Spleen (tissue), 11 donors: ENCODE measurements around the gene SNX32. TPM values are rescaled to one million over a fixed set of nuclear protein-coding genes. Genes with fewer than 3 reads are reported as not detected.

Experiments
- DNase-seq: peaks from one replicate; pipeline ENCODE4 v3.0.0-alpha.2; 2020
- H3K27ac ChIP-seq, 8 donors: fragments of 200-600 bp; sonication (generic) in 7 of 8; 1 replicate in 4 of 8; 2 replicates in 4 of 8; pipeline versions ENCODE4 v1.5.0 to v1.8.0; 2016 to 2021; ENCODE audit warnings: inconsistent platforms in 4 of 8, mild to moderate bottlenecking in 4 of 8, moderate library complexity in 1 of 8
- H3K27me3 ChIP-seq, 7 donors: fragments of 200-600 bp; sonication (generic) in 6 of 7; replicated peaks in 1 of 7; 1 replicate in 4 of 7; 2 replicates in 3 of 7; pipeline versions ENCODE4 v1.5.0 to v1.8.0; 2016 to 2021; ENCODE audit warnings: inconsistent platforms in 3 of 7, mild to moderate bottlenecking in 1 of 7
- H3K36me3 ChIP-seq, 6 donors: fragments of 200-600 bp; sonication (generic) in 5 of 6; 1 replicate in 4 of 6; 2 replicates in 2 of 6; pipeline versions ENCODE4 v1.5.0 to v1.8.0; 2016 to 2021; ENCODE audit warnings: inconsistent platforms in 2 of 6
- H3K4me1 ChIP-seq, 6 donors: fragments of 200-600 bp; sonication (generic) in 5 of 6; 1 replicate in 3 of 6; 2 replicates in 3 of 6; pipeline versions ENCODE4 v1.5.0 to v1.8.0; 2016 to 2021; ENCODE audit warnings: inconsistent platforms in 3 of 6
- H3K4me3 ChIP-seq, 8 donors: fragments of 200-600 bp; sonication (generic) in 7 of 8; 1 replicate in 4 of 8; 2 replicates in 4 of 8; pipeline versions ENCODE4 v1.5.0 to v1.8.0; 2016 to 2021; ENCODE audit warnings: inconsistent platforms in 4 of 8, mild to moderate bottlenecking in 4 of 8, moderate library complexity in 2 of 8
- H3K9me3 ChIP-seq, 8 donors: fragments of 200-600 bp; sonication (generic) in 7 of 8; 1 replicate in 4 of 8; 2 replicates in 4 of 8; pipeline versions ENCODE4 v1.5.0 to v1.8.0; 2016 to 2021; ENCODE audit warnings: inconsistent platforms in 4 of 8
- CTCF ChIP-seq, 11 experiments: fragments of 200-600 bp in 7 of 11; fragments of 450-650 bp in 4 of 11; sonication (generic) in 4 of 11; IDR thresholded peaks in 8 of 11; conservative IDR thresholded peaks in 3 of 11; 1 replicate in 7 of 11; 2 replicates in 4 of 11; pipeline versions ENCODE4 v1.4.0 to v1.8.0; 2016 to 2021; ENCODE audit warnings: antibody characterized with exemption in 11 of 11, inconsistent platforms in 4 of 11, mild to moderate bottlenecking in 1 of 11
- POLR2A ChIP-seq, 3 donors: fragments of 450-650 bp; IDR thresholded peaks; one replicate each; pipeline ENCODE4 v1.5.1; 2017; ENCODE audit warnings: antibody characterized with exemption in 3 of 3, mild to moderate bottlenecking in 1 of 3
- POLR2AphosphoS5 ChIP-seq, 3 donors: sonication (generic); formaldehyde crosslinking; IDR thresholded peaks; one replicate each; pipeline ENCODE4 v1.5.1; 2017; ENCODE audit warnings: antibody characterized with exemption in 3 of 3
- WGBS, 5 donors: extraction: QIAGEN DNeasy Blood & Tissue Kit in 3 of 5; methylation state at CpG; one replicate each; pipeline versions ENCODE4 v1.1.5 to v1.1.7; 2013 to 2018; 5-methylcytosine and 5-hydroxymethylcytosine counted together
- intact Hi-C: fragments of 100-400 bp; cut with DNase I; formaldehyde crosslinking; loops from one replicate; pipeline ENCODE4 v1.15.0; 2023; ENCODE audit warnings: low total_unique reads
- polyA plus RNA-seq, 3 donors: library from polyadenylated mRNA; stranded (reverse); fragments of 200-250 nt; gene quantifications; one replicate each; pipeline ENCODE4 v1.2.1, GENCODE V29; 2013
- total RNA-seq, 7 donors: library from RNA; depleted of rRNA in 3 of 7; stranded (reverse); fragments of >200 nt in 3 of 7; fragmentation: NEBNext Ultra II Directional in 4 of 7; extraction: Animal tissue kit (Norgen Biotek cat#: 25700) in 4 of 7; gene quantifications; one replicate each; pipeline versions ENCODE4 v1.1.0 to v1.2.1, GENCODE V29; 2016 to 2021
- donor health status: healthy with polysubstance abuse.
- donor health status: DM: no; HTN: no; CAD: no; lungs with moderate emphysema.
- donor health status: DM: no; HTN: no; CAD: no.
- donor health status: Bipolar disorder and iron deficiency.
- donor health status: healthy.
- donor health status: DM: no; HTN: no; CAD: no.
- donor health status: DM: yes; HTN: yes; CAD: no.

SNX32 gene
- total and polyA plus RNA-seq, 10 donors, result 0.22 to 1.5 (median 0.83) TPM; not detected in 2

DNA sequence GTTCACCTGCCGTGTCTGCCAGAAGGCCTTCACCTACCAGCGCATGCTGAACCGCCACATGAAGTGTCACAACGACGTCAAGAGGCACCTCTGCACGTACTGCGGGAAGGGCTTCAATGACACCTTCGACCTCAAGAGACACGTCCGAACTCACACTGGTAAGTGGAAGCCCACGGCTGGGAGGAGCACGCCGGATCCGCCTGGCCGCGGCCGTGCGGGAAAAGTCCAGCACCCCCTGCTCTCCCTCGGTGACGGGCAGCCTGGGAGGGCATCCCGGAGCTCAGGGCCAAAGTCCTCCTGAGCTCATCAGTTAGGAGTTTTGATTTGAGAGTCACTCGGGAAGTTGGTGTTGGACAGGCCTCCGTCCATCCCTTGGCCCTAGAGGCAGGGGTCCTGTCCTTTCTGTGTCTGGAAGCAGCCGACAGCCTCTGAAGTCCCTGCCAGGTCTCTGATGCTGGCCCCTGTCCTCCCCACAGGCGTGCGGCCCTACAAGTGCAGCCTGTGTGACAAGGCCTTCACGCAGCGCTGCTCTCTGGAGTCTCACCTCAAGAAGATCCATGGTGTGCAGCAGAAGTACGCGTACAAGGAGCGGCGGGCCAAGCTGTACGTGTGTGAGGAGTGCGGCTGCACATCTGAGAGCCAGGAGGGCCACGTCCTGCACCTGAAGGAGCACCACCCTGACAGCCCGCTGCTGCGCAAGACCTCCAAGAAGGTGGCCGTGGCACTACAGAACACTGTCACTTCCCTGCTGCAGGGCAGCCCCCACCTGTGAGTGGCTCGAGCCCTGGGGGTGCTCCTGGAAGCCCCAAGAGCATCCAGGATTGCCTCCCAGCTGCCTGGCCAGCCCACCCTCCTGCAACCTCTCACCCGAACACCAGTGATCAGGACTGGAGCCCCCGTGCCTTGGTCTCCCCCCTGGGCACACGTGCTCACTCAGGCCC, 38.9 kb upstream of the SNX32 start:
- intact Hi-C loops, result no loop called here
- no peak for DNase-seq
- TF ChIP-seq CTCF (IDR thresholded peaks at IDR 0.05 in 8 of 11, conservative IDR thresholded peaks at IDR 0.05 in 3 of 11) (no peak), POLR2AphosphoS5 (IDR thresholded peaks at IDR 0.05) (no peak), POLR2A (IDR thresholded peaks at IDR 0.05) (no peak)
- no peak overlapping the region for H3K27ac ChIP-seq
- no peak overlapping the region for H3K4me3 ChIP-seq
- peaks cover 0 to 18% (median 12%) of the 10 kb centered on the region in 6 donors for H3K4me1 ChIP-seq
- 89 to 93% (median 91%) methylated on average over 29 to 42 of the region's 42 CpGs for WGBS, 5 donors
- no peaks in the 10 kb centered on the region for H3K9me3 ChIP-seq
- H3K27me3 ChIP-seq, result peaks cover 0 to 56% (median 0%) of the 10 kb centered on the region in 7 donors
- H3K36me3 ChIP-seq, result no peaks in the 10 kb centered on the region

DNA sequence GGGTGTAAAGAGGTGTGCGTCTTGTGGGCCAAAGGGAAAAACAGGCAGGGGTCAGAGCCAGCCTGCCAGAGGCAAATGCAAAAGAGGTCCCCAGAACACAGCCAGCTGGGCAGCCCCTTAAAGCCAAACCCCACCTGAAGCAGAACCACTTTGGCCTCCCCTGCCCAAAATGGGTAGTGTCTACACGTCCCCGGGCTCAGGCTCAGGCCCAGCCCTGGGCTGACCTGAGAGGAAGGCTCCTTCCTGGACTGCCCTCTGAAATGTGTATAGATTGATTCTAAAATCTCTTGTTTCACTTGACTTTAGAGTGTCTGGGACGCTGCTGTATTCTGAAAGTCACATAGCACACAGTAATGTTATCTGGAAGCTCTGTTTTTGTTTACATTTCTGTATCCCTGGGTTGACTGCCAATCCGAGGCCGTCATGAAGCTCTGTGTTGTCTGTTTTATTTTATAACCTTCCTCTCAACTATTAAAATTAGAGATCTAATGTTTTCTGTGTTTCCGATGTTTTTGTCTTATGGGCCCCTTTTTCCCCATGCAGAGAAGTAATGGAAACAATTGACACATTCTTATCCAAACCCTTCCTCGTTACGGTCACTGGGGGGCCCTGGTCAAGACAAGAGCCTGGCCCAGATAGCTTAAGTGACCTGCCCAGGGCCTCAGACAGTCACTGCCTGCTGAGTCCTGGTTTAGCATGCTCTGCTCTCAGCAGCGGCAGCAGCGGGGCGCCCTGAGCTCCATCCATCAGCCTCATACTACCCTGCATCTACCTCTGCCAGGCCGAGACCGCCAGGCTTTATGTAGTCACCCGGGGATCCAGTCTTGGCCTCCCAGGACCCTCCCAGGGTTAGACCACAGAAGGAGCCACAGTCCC, 36.8 kb upstream of the SNX32 start:
- TF ChIP-seq POLR2A (IDR thresholded peaks at IDR 0.05) (no peak), POLR2AphosphoS5 (IDR thresholded peaks at IDR 0.05) (no peak), CTCF (IDR thresholded peaks at IDR 0.05 in 8 of 11, conservative IDR thresholded peaks at IDR 0.05 in 3 of 11) (no peak)
- WGBS, 5 donors, result 72 to 91% (median 86%) methylated on average over 12 to 15 of the region's 15 CpGs
- intact Hi-C loops, result no loop called here
- H3K27ac ChIP-seq, result no peak overlapping the region
- H3K4me3 ChIP-seq, result no peak overlapping the region
- H3K4me1 ChIP-seq, result peaks cover 0 to 6% (median 3%) of the 10 kb centered on the region in 6 donors
- H3K9me3 ChIP-seq, result no peaks in the 10 kb centered on the region
- peaks cover 0 to 58% (median 11%) of the 10 kb centered on the region in 7 donors for H3K27me3 ChIP-seq
- no peak for DNase-seq
- no peaks in the 10 kb centered on the region for H3K36me3 ChIP-seq

DNA sequence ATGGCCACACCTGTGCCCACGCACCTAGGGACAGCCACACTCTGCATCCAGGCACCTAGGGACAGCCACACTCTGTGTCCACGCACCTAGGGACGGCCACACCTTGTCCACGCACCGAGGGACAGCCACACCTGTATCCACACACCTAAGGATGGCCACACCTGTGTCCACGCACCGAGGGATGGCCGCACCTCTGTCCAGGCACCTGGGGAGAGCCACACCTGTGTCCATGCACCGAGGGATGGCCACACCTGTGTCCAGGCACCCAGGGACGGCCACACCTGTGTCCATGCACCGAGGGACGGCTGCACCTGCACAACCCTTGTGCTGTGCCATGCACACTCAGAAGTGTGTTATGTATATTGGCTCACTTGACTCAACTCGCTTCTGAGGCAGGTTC, 36.1 kb upstream of the SNX32 start:
- peaks cover 0 to 64% (median 11%) of the 10 kb centered on the region in 7 donors for H3K27me3 ChIP-seq

More for the DNA sequence above, 36.1 kb upstream of the SNX32 start:
- Histone ChIP-seq H3K4me3 (no peak overlapping the region), H3K27ac (no peak overlapping the region), H3K36me3 (no peaks in the 10 kb centered on the region), H3K9me3 (no peaks in the 10 kb centered on the region), H3K4me1 (peaks cover 0 to 2% (median under 1%) of the 10 kb centered on the region in 6 donors)
- no peak for DNase-seq
- intact Hi-C loops, result no loop called here
- TF ChIP-seq POLR2A (IDR thresholded peaks at IDR 0.05) (no peak), CTCF (IDR thresholded peaks at IDR 0.05 in 8 of 11, conservative IDR thresholded peaks at IDR 0.05 in 3 of 11) (no peak), POLR2AphosphoS5 (IDR thresholded peaks at IDR 0.05) (no peak)
- 84 to 94% (median 87%) methylated on average over 10 to 13 of the region's 13 CpGs for WGBS, 5 donors
